Measurements from ENCODE around the gene CD80. TPM values are rescaled to one million over a fixed set of nuclear protein-coding genes. Genes with fewer than 3 reads are reported as not detected.

CD80 gene
- total RNA-seq, 4 donors from 2014 or later: 0.65 to 4.4 (median 2.0) TPM

DNA sequence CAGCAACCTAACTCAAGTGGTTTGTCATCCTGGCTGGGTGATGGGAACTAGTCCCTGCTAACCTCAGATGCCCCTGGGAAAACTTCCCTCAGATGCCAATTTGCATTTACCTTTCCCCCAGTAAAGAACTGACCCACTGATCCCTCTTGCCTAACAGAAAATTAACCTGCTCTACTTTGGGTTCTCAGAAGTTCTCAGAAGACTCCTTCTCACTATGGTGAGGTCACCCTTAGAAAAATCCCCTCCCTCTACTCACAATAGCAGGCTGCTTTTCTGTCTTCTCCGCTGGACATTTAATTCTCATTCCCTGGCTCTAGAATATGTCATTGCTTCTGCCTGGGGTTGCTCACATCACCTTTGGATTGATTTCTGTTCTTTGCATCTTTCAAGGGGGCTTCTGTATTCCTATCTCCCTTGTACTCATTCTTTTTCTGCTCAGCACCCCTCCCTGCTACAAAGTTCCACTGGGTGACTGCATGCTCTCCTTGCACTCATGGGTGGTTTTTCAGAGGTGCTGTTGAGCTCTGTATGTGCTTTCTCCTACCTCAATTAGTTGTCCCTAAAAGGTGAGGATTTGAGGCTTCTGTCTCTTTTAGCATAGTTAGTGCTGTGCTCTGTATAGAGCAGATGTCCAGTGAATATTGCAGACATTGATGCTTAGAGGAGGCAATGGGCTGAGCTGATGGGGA, 39.1 kb upstream of the CD80 start:
- TF ChIP-seq, protein P1, sequence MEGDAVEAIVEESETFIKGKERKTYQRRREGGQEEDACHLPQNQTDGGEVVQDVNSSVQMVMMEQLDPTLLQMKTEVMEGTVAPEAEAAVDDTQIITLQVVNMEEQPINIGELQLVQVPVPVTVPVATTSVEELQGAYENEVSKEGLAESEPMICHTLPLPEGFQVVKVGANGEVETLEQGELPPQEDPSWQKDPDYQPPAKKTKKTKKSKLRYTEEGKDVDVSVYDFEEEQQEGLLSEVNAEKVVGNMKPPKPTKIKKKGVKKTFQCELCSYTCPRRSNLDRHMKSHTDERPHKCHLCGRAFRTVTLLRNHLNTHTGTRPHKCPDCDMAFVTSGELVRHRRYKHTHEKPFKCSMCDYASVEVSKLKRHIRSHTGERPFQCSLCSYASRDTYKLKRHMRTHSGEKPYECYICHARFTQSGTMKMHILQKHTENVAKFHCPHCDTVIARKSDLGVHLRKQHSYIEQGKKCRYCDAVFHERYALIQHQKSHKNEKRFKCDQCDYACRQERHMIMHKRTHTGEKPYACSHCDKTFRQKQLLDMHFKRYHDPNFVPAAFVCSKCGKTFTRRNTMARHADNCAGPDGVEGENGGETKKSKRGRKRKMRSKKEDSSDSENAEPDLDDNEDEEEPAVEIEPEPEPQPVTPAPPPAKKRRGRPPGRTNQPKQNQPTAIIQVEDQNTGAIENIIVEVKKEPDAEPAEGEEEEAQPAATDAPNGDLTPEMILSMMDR (IDR thresholded peaks at IDR 0.05; ENCODE audit: low read depth): no peak

DNA sequence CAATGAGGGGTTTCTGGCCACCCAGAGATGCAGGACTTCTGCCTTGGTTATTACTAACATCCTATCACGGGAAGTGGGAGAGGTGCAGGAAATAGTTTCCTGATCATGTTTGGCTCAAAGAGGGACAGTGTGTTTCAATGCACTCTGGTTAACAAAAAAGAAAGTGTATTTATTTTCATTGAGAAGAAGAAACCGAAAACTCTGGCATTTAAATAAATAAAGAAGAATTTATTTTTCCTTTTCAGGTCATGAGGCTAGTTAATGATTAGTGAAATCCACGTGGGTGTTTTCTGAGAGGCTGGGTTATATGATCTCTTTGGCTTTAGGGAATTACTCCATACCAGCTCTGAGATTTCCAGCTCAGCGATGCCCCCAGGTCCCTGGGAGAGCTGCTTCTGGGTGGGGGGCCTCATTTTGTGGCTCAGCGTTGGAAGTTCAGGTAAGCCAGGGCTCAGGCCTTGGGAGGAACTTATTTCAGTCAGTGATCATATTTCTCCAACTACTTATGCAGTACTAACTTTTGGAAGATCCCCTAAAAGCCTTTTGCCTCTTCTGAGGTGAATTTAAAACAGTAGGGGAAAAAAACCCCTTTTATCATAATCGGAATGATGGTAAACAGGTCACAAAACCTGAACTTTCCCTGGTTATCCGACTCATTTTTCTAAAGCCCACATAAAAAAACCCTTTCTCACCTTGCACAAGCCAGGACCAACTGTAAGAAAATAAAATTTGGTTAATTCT, 38.3 kb upstream of the CD80 start, which contains the start of gene PLA1A:
Gene PLA1A, plus strand, starts transcription at position 338 of the 741 bp plus-strand sequence. Its CDS starts 29 bp downstream, at position 367.
- TF ChIP-seq, protein P1 (IDR thresholded peaks at IDR 0.05; ENCODE audit: low read depth): no peak

DNA sequence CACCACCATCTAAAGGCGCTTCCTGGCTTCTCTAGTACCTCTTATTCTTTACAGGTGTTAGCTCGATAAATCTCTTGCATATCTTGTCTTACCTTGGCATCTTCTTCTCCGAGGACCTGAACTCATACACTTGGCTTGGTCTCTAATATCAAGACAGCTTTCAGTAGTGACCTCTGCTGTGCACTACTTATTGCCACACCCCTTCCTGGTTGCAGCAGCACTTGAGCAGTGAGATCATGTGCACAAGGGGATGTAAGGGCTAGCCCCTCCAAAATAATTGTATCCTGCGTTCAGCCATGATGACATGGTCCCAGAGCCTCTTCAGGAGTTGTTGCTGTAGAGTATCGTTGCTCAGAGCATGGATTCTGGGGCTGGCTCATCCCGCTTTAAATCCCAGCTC, 37.0 kb upstream of the CD80 start:
- TF ChIP-seq, protein P1 (IDR thresholded peaks at IDR 0.05; ENCODE audit: low read depth): no peak

DNA sequence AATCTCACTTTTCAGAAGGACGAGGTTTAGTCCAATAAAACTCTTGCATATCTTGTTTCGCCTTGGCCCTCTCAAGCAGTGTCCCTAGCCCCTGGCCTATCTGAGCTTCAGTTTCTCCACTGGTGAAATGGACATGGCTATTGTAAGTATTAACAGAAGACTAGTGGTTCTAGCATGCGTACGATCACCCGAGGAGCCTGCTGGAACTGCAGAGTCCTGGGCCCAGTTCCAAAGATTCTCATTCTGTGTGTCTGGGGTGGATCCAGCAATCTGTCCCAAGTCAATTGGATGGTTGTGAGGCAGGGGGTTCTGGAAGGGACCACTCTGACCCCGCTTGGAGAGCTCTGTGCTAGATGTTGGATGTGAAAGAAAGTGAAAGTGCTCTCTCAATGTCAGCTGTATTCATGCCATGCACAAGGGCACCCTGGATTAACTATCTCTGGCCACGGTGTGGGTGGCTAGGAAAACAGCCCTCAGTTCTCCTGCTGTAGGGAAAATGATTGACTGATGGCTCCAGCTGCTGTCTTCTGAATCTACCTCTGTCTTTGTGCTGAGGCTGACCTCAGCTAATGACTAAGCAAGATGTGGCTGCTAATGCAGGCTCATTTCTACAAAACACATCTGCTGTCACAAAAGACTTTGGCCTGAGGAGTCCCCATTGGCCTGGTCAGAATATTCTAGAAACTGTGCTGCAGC, 36.4 kb upstream of the CD80 start:
- TF ChIP-seq, protein P1 (IDR thresholded peaks at IDR 0.05; ENCODE audit: low read depth): no peak

DNA sequence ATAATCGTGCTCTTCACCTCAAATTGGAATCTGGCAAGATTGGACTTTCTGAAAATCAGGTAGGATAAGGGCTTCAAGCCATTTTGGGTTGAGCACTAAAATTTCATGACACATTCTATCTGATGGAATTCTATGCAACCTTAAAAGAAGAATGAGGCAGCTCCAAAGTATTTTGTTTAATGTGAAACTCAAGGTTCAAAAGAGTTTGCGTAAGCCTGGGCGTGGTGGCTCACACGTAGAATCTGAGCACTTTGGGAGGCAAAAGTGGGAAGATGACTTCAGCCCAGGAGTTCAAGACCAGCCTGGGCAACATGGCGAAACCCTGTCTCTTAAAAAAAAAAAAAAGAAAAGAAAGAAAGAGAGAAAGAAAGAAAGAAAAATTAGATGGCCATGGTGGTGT, 34.7 kb upstream of the CD80 start:
- TF ChIP-seq, protein P1 (IDR thresholded peaks at IDR 0.05; ENCODE audit: low read depth): no peak

DNA sequence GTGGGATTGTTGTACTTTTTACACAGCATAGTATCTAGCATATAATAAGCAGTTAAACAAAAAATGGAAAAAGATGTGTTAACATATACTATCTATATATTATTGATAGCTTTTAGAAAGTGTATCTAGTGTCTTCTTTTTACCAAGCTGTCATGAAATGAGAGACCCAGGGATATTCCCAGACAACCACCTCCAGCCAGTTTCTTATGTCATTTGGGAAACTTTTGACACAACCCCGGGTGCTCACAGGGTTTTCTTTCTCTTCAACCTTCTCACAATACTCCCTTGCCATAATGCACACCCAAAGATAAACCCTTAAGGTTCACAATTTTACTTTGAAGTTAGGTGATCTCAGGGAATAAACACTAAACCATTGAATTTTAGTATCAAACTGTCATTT, 33.4 kb upstream of the CD80 start:
- TF ChIP-seq, protein P1 (IDR thresholded peaks at IDR 0.05; ENCODE audit: low read depth): no peak

DNA sequence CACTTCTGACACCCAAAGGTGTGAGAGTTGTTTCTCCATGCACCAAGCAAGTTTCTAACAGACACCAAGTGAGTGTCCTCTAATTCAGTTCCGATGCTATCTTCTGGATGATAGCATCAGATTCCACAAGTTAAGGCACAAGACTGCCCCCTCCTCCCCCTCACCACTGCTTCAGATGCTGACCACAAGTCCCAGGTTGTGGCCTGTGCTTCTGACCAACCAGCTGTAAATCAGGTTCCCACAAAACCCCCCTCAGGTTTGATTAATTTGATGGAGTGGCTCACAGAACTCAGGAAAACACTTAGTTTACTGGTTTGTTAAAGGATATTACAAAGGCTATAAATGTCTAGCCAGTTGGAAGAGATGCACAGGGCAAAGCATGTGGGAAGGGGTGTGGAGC, 31.3 kb upstream of the CD80 start:
- TF ChIP-seq, protein P1 (IDR thresholded peaks at IDR 0.05; ENCODE audit: low read depth): no peak
